Activated T-helper 2 cell treated with anti-CD3 and anti-CD28 coated beads, Interferon-gamma antibody, Interleukin-2, Interleukin-4, amounts not matched to agents 10 μg/mL and 5 μg/mL and 100 μg/mL, durations not matched to agents 14 hours and 24 hours and 36 hours (primary cell): ENCODE results near the gene AFF3. TPM values are rescaled to one million over a fixed set of nuclear protein-coding genes. Genes with fewer than 3 reads are reported as not detected.

Source experiments
- DNase-seq: peaks from one replicate; pipeline ENCODE4 v3.0.0; 2021; ENCODE audit warnings: low spot score
- H3K27ac Mint-ChIP-seq: one replicate; pipeline ENCODE4 v1.8.0; 2021; ENCODE audit warnings: mixed read lengths
- H3K27me3 Mint-ChIP-seq: one replicate; pipeline ENCODE4 v1.8.0; 2021; ENCODE audit warnings: low read depth, mixed read lengths
- H3K36me3 Mint-ChIP-seq: one replicate; pipeline ENCODE4 v1.8.0; 2021; ENCODE audit warnings: low read depth, mixed read lengths
- H3K4me1 Mint-ChIP-seq: one replicate; pipeline ENCODE4 v1.8.0; 2021; ENCODE audit warnings: low read depth, mixed read lengths
- H3K4me3 Mint-ChIP-seq: one replicate; pipeline ENCODE4 v1.8.0; 2021; ENCODE audit warnings: low read depth, mild to moderate bottlenecking, moderate library complexity, mixed read lengths
- H3K9me3 Mint-ChIP-seq: one replicate; pipeline ENCODE4 v1.8.0; 2021; ENCODE audit warnings: mixed read lengths
- intact Hi-C: fragments of 100-400 bp; cut with micrococcal nuclease; formaldehyde crosslinking; loops from one replicate; pipeline ENCODE4 v1.15.1; 2023
- total RNA-seq: library from RNA; stranded (reverse); gene quantifications from 2 replicates; pipeline ENCODE4 v1.2.3, GENCODE V29; 2022

AFF3 gene
- total RNA-seq, 1 donor from 2014 or later: 1.4 TPM

GRCh38 chr2:99638791-99639190, 503.6 kb downstream of the AFF3 start:
- no peaks in the 10 kb centered on the region for H3K4me1 Mint-ChIP-seq
- no peaks in the 10 kb centered on the region for H3K9me3 Mint-ChIP-seq
- no peak overlapping the region for H3K27ac Mint-ChIP-seq
- DNase-seq: no peak
- no peaks in the 10 kb centered on the region for H3K27me3 Mint-ChIP-seq
- no peak overlapping the region for H3K4me3 Mint-ChIP-seq
- no peaks in the 10 kb centered on the region for H3K36me3 Mint-ChIP-seq
- intact Hi-C loops: no loop called here

GRCh38 chr2:99637159-99637697, 505.2 kb downstream of the AFF3 start:
- Mint-ChIP-seq H3K36me3 (no peaks in the 10 kb centered on the region), H3K27me3 (no peaks in the 10 kb centered on the region), H3K27ac (no peak overlapping the region), H3K4me1 (no peaks in the 10 kb centered on the region), H3K9me3 (peaks cover 7% of the 10 kb centered on the region), H3K4me3 (no peak overlapping the region)
- no peak for DNase-seq
- intact Hi-C loops: no loop called here

DNA sequence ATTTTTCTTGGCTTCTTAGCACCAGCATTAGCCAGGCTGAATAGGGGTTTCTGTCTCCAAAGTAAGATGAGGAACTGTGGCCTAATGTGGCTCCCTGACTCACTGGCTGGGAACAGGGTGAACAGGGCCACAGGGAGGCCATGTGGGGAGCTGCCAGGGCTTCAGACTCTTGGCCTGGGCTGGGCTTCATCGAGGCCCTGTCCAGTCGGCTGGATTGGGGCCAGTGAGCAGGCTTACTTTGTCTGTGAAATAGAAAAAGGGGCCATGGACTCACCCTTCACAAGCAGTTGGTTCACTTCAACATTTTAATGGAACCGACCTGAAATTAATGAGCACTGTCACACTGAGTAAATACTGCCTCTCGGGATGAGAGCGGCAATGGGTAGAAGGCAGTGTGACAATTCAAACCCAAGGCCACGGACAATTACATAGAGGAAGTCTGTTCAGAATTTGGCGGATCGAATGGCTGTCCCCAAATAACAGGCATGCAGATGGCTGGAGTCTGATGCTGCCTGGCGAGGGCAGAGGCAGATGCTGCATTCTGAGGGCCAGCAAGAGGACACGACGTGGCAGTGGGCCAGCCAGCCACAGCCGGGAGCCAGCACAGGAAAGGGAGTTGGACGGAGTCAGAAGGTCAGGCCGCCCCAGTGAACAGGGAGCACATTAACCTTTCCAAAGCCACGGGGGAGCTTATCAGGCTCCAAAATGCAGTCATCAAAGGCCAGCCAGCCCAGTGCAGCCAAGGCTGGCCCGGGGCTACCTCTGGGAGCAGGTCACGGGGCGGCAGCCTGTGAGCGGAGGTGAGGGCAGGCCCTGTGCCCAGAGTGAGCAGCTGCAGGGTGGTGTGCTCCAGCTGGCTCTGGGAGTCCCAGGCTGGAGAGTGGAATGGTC, 506.0 kb downstream of the AFF3 start:
- Mint-ChIP-seq H3K27me3 (no peaks in the 10 kb centered on the region), H3K4me1 (no peaks in the 10 kb centered on the region), H3K36me3 (no peaks in the 10 kb centered on the region), H3K9me3 (peaks cover 7% of the 10 kb centered on the region), H3K4me3 (no peak overlapping the region), H3K27ac (no peak overlapping the region)
- DNase-seq: no peak
- intact Hi-C loops: no loop called here

DNA sequence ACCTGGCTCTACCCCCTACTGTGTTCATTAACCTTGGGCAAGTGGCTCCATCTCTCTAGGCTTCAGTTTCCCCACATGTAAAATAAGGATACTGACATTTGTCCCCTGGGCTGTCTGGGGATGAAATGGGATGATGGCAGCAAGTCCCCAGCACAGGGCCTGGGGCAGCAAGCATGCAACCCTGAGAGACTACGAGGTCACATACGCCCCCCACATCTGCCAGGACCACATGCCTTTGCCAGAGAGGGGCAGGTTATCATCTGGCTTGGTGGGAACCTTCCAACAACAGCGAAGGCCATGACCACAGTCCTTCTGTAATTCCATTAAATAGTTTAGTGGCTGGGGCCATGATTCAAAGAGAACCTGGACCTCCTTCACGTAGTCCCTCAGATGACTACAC, 506.7 kb downstream of the AFF3 start:
- no peak overlapping the region for H3K4me3 Mint-ChIP-seq
- no peaks in the 10 kb centered on the region for H3K36me3 Mint-ChIP-seq
- intact Hi-C loops: no loop called here
- no peaks in the 10 kb centered on the region for H3K27me3 Mint-ChIP-seq
- no peak for DNase-seq
- peaks cover 7% of the 10 kb centered on the region for H3K9me3 Mint-ChIP-seq
- H3K4me1 Mint-ChIP-seq: no peaks in the 10 kb centered on the region
- H3K27ac Mint-ChIP-seq: no peak overlapping the region

DNA sequence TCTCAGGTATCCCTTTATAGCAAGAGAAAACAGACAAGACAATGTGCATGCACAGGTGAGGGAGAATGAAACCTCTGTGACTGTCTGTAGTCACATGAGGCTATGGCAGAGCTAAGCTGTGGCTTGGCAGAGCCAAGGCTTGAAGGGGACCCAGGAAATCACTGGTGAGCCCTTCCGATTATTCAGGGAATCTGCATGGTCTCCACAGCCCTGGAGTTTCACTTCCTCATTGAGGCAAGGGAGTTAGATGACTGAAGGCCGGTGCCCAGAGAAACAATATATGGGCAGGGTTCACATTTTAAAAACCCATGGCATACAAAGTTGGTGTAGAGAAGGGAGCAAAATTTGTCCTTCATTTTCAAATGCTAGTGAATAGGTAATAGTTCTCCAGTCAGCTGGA, 508.2 kb downstream of the AFF3 start:
- intact Hi-C loops: no loop called here
- no peaks in the 10 kb centered on the region for H3K36me3 Mint-ChIP-seq
- H3K27ac Mint-ChIP-seq: no peak overlapping the region
- no peaks in the 10 kb centered on the region for H3K4me1 Mint-ChIP-seq
- DNase-seq: no peak
- no peak overlapping the region for H3K4me3 Mint-ChIP-seq
- H3K9me3 Mint-ChIP-seq: peaks cover 7% of the 10 kb centered on the region
- H3K27me3 Mint-ChIP-seq: no peaks in the 10 kb centered on the region

GRCh38 chr2:99631700-99632099, 510.7 kb downstream of the AFF3 start:
- Mint-ChIP-seq H3K27me3 (no peaks in the 10 kb centered on the region), H3K4me1 (no peaks in the 10 kb centered on the region), H3K9me3 (peaks cover 7% of the 10 kb centered on the region), H3K4me3 (no peak overlapping the region), H3K27ac (no peak overlapping the region), H3K36me3 (no peaks in the 10 kb centered on the region)
- no peak for DNase-seq
- intact Hi-C loops: no loop called here

DNA sequence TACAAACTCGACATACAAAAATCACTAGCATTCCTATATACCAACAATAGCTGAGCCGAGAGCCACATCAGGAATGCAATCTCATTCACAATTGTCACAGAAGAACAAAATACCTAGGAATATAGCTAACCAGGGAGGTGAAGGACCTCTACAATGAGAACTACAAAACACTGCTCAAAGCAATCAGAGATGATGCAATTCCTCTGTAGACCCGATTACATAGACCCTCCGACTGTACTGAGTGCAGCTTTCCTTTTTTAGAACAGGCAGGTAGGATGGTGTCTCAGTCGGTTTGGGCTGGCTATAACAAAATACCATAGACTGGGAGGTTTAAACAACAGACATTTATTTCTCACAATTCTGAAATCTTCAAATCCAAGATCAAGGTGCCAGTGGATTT, 513.1 kb downstream of the AFF3 start:
- Mint-ChIP-seq H3K9me3 (peaks cover 7% of the 10 kb centered on the region), H3K4me3 (no peak overlapping the region), H3K27me3 (no peaks in the 10 kb centered on the region), H3K4me1 (no peaks in the 10 kb centered on the region), H3K27ac (no peak overlapping the region), H3K36me3 (no peaks in the 10 kb centered on the region)
- intact Hi-C loops: no loop called here
- no peak for DNase-seq

DNA sequence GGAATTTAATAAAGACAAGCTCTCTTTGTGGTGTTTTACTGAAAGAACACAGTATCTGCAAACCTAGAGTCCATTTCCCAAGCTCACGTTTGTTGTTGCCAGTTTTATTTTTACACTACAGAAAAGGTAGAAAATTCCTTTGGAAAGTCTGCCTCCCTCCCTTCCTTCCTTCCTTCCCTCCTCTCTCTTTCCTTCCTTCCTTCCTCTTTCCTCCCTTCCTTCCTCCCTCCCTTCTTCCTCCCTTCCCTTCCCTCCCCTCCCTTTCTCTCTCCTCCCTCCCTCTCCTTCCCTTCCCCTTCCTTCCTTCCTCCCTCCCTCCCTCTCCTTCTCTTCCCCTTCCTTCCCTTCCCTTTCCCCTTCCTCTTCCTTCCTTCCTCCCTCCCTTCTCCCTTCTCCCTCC, 516.2 kb downstream of the AFF3 start:
- Mint-ChIP-seq H3K27me3 (no peaks in the 10 kb centered on the region), H3K4me3 (no peak overlapping the region), H3K9me3 (no peaks in the 10 kb centered on the region), H3K27ac (no peak overlapping the region), H3K4me1 (no peaks in the 10 kb centered on the region), H3K36me3 (no peaks in the 10 kb centered on the region)
- no peak for DNase-seq
- intact Hi-C loops: no loop called here

- H3K4me1 Mint-ChIP-seq: no peaks in the 10 kb centered on the region
- intact Hi-C loops: no loop called here
- H3K27me3 Mint-ChIP-seq: no peaks in the 10 kb centered on the region
- no peaks in the 10 kb centered on the region for H3K36me3 Mint-ChIP-seq
- no peaks in the 10 kb centered on the region for H3K9me3 Mint-ChIP-seq
- no peak overlapping the region for H3K4me3 Mint-ChIP-seq
- no peak overlapping the region for H3K27ac Mint-ChIP-seq
- no peak for DNase-seq
These were observed 517.7 kb downstream of the AFF3 start for GRCh38 chr2:99624677-99625076.

- Mint-ChIP-seq H3K27me3 (no peaks in the 10 kb centered on the region), H3K9me3 (no peaks in the 10 kb centered on the region), H3K4me3 (no peak overlapping the region), H3K4me1 (peaks cover 3% of the 10 kb centered on the region), H3K27ac (no peak overlapping the region), H3K36me3 (no peaks in the 10 kb centered on the region)
- intact Hi-C loops: no loop called here
- DNase-seq: no peak
These were observed 518.8 kb downstream of the AFF3 start for GRCh38 chr2:99623613-99624012.

- Mint-ChIP-seq H3K27me3 (no peaks in the 10 kb centered on the region), H3K36me3 (no peaks in the 10 kb centered on the region), H3K4me3 (no peak overlapping the region), H3K4me1 (peaks cover 3% of the 10 kb centered on the region), H3K9me3 (no peaks in the 10 kb centered on the region), H3K27ac (no peak overlapping the region)
- intact Hi-C loops: no loop called here
- no peak for DNase-seq
These were observed 519.4 kb downstream of the AFF3 start for GRCh38 chr2:99623035-99623434.

DNA sequence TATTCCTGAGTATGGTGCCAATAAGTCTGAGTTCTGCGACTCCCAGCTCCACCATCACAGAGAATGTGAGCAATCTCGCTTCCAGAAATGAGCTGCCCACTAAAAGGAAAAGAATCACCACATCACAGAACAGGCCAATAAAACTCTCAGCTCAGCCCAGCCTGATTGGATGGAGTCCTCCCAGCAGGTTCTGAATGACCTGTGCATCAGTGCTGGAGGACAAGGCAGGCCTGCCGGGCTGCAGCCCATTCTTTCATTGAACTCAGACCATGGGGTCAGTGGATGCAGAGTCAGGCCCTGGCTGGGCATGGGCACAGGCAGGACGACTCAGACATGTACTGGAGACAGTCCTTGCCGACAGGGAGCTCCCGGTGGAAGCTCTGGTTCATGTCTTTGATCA, 519.9 kb downstream of the AFF3 start:
- Mint-ChIP-seq H3K27me3 (no peaks in the 10 kb centered on the region), H3K4me3 (no peak overlapping the region), H3K27ac (no peak overlapping the region), H3K4me1 (peaks cover 6% of the 10 kb centered on the region), H3K36me3 (no peaks in the 10 kb centered on the region), H3K9me3 (no peaks in the 10 kb centered on the region)
- intact Hi-C loops: no loop called here
- no peak for DNase-seq

DNA sequence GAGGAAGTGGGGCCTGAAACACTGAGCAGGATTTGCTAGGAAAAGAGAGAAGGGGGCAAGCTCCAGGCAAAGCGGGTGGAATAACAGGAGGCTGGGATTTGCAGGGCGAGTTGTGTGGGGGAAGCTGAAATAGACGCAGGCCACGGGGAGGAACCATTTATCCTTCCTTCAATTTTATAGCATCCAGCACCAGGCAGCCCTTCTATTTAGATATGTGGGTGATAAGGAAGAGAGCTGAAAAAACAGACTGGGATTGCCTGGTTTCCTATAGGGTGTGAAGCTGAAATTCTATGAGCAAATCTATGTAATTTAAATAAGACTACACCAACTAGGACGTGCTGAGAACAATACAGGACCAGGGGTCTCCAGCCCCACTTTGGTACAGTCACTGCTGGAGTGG, 520.6 kb downstream of the AFF3 start:
- intact Hi-C loops: no loop called here
- Mint-ChIP-seq H3K9me3 (no peaks in the 10 kb centered on the region), H3K27ac (no peak overlapping the region), H3K27me3 (no peaks in the 10 kb centered on the region), H3K4me1 (peaks cover 8% of the 10 kb centered on the region), H3K36me3 (no peaks in the 10 kb centered on the region), H3K4me3 (no peak overlapping the region)
- DNase-seq: no peak
